Measurements from ENCODE around the gene SYNDIG1. TPM values are rescaled to one million over a fixed set of nuclear protein-coding genes. Genes with fewer than 3 reads are reported as not detected.

SYNDIG1 gene
- total RNA-seq (not detected in 2 replicates), polyA plus RNA-seq (not detected in 2 replicates), polyA minus RNA-seq (not detected in 2 replicates)
- 0.05 TPM for total RNA-seq (2013)

GRCh38 chr20:24469116-24469893 is at the start of gene SYNDIG1:
SYNDIG1 (plus strand) TSS chr20:24469629; CDS start chr20:24543098, 73,469 bp downstream.
- no peak for DNase-seq
- no peak within 1 kb of the TSS for H3K9ac ChIP-seq (ENCODE audit: low read length)
- H3K4me3 ChIP-seq (ENCODE audit: control extremely low read depth in 1 of 5, extremely low read depth in 1 of 5, insufficient read depth in 1 of 5, low read depth in 2 of 5, low read length in 4 of 5), result no peak within 1 kb of the TSS
- no peak within 1 kb of the TSS for H2AFZ ChIP-seq (ENCODE audit: insufficient read depth, low read depth, low read length, poor library complexity, severe bottlenecking)
- TF ChIP-seq EZH2 (IDR thresholded peaks at IDR 0.05; ENCODE audit: borderline replicate concordance, insufficient read depth, low read depth, low read length, poor library complexity, severe bottlenecking), result no peak
- TF ChIP-seq CTCF (IDR thresholded peaks at IDR 0.05), result no peak
- no peak within 1 kb of the TSS for H3K27ac ChIP-seq (ENCODE audit: low read length in 2 of 2)
- H4K20me1 ChIP-seq (ENCODE audit: control insufficient read depth, insufficient read depth, low read length, poor library complexity, severe bottlenecking), result no peaks in the 10 kb centered on the region
- Mint-ChIP-seq H3K9me3 (ENCODE audit: insufficient read depth) (no peaks in the 10 kb centered on the region), H3K27me3 (peaks cover 43% of the 10 kb centered on the region), H3K4me1 (peaks cover 7% of the 10 kb centered on the region), H3K27ac (no peak within 1 kb of the TSS), H3K4me3 (no peak within 1 kb of the TSS)
- H3K4me2 ChIP-seq (replicated peaks; ENCODE audit: low read depth, low read length, poor library complexity, severe bottlenecking), result no peak within 1 kb of the TSS
- H3K27me3 ChIP-seq (replicated peaks in 1 of 4; ENCODE audit: control extremely low read depth in 1 of 4, control insufficient read depth in 3 of 4, insufficient read depth in 4 of 4, low read length in 3 of 4), result peaks cover 0 to 23% (median 6%) of the 10 kb centered on the region in 4 experiments
- ChIA-PET CTCF (no interaction called here), POLR2A (no interaction called here)
- no peaks in the 10 kb centered on the region for H3K36me3 ChIP-seq (replicated peaks in 1 of 2; ENCODE audit: control extremely low read depth in 1 of 2, control insufficient read depth in 1 of 2, extremely low read depth in 1 of 2, insufficient read depth in 2 of 2, low read length in 1 of 2)
- intact Hi-C loops (cut with micrococcal nuclease), result no loop called here
- 3% methylated on average over 91 of the region's 91 CpGs for WGBS (ENCODE audit: insufficient coverage)
- no peaks in the 10 kb centered on the region for H3K79me2 ChIP-seq (ENCODE audit: control insufficient read depth, insufficient read depth, low read length)
- no peaks in the 10 kb centered on the region for H3K4me1 ChIP-seq (ENCODE audit: control insufficient read depth in 2 of 2, insufficient read depth in 2 of 2, low read length in 2 of 2)
- no peak for ATAC-seq (ENCODE audit: low read depth)
- peaks cover 0 to 4% (median 0%) of the 10 kb centered on the region in 3 donors for H3K9me3 ChIP-seq (ENCODE audit: control extremely low read depth in 1 of 3, control insufficient read depth in 2 of 3, insufficient read depth in 1 of 3, low read length in 2 of 3)

GRCh38 chr20:24419786-24420185 is 49.6 kb upstream of the SYNDIG1 start:
- intact Hi-C loops (cut with micrococcal nuclease), result no loop called here
- H3K9me3 Mint-ChIP-seq (ENCODE audit: insufficient read depth), result peaks cover 9% of the 10 kb centered on the region
- 92% methylated on average over 6 of the region's 6 CpGs for WGBS (ENCODE audit: insufficient coverage)
- H3K4me1 ChIP-seq (ENCODE audit: control insufficient read depth in 2 of 2, insufficient read depth in 2 of 2, low read length in 2 of 2), result no peaks in the 10 kb centered on the region
- ATAC-seq (ENCODE audit: low read depth) (no peak), DNase-seq (no peak)
- H3K27ac ChIP-seq (ENCODE audit: low read length in 2 of 2), result no peak overlapping the region
- no peak overlapping the region for H3K4me3 Mint-ChIP-seq
- ChIA-PET POLR2A (no interaction called here), CTCF (no interaction called here)
- no peaks in the 10 kb centered on the region for H3K27me3 Mint-ChIP-seq
- no peaks in the 10 kb centered on the region for H3K4me1 Mint-ChIP-seq
- no peaks in the 10 kb centered on the region for H3K79me2 ChIP-seq (ENCODE audit: control insufficient read depth, insufficient read depth, low read length)
- no peaks in the 10 kb centered on the region for H4K20me1 ChIP-seq (ENCODE audit: control insufficient read depth, insufficient read depth, low read length, poor library complexity, severe bottlenecking)
- no peak overlapping the region for H2AFZ ChIP-seq (ENCODE audit: insufficient read depth, low read depth, low read length, poor library complexity, severe bottlenecking)
- H3K9ac ChIP-seq (ENCODE audit: low read length), result no peak overlapping the region
- H3K4me3 ChIP-seq (ENCODE audit: control extremely low read depth in 1 of 5, extremely low read depth in 1 of 5, insufficient read depth in 1 of 5, low read depth in 2 of 5, low read length in 4 of 5), result no peak overlapping the region
- no peak overlapping the region for H3K27ac Mint-ChIP-seq
- no peak for TF ChIP-seq EZH2 (IDR thresholded peaks at IDR 0.05; ENCODE audit: borderline replicate concordance, insufficient read depth, low read depth, low read length, poor library complexity, severe bottlenecking)
- no peak for TF ChIP-seq CTCF (IDR thresholded peaks at IDR 0.05)
- no peaks in the 10 kb centered on the region for H3K27me3 ChIP-seq (replicated peaks in 1 of 4; ENCODE audit: control extremely low read depth in 1 of 4, control insufficient read depth in 3 of 4, insufficient read depth in 4 of 4, low read length in 3 of 4)
- H3K4me2 ChIP-seq (replicated peaks; ENCODE audit: low read depth, low read length, poor library complexity, severe bottlenecking), result no peak overlapping the region
- H3K36me3 ChIP-seq (replicated peaks in 1 of 2; ENCODE audit: control extremely low read depth in 1 of 2, control insufficient read depth in 1 of 2, extremely low read depth in 1 of 2, insufficient read depth in 2 of 2, low read length in 1 of 2), result no peaks in the 10 kb centered on the region
- H3K9me3 ChIP-seq (ENCODE audit: control extremely low read depth in 1 of 3, control insufficient read depth in 2 of 3, insufficient read depth in 1 of 3, low read length in 2 of 3), result peaks cover 0 to 17% (median 3%) of the 10 kb centered on the region in 3 donors
